ENCODE measurements around the gene DGKA. TPM values are rescaled to one million over a fixed set of nuclear protein-coding genes. Genes with fewer than 3 reads are reported as not detected.

The DGKA gene
- total and polyA plus RNA-seq, 2 of the 13 experiments (the other 11 are each of a cell fraction or from before 2014, with no cell fraction given) = 2.4 to 5.4 TPM

DNA sequence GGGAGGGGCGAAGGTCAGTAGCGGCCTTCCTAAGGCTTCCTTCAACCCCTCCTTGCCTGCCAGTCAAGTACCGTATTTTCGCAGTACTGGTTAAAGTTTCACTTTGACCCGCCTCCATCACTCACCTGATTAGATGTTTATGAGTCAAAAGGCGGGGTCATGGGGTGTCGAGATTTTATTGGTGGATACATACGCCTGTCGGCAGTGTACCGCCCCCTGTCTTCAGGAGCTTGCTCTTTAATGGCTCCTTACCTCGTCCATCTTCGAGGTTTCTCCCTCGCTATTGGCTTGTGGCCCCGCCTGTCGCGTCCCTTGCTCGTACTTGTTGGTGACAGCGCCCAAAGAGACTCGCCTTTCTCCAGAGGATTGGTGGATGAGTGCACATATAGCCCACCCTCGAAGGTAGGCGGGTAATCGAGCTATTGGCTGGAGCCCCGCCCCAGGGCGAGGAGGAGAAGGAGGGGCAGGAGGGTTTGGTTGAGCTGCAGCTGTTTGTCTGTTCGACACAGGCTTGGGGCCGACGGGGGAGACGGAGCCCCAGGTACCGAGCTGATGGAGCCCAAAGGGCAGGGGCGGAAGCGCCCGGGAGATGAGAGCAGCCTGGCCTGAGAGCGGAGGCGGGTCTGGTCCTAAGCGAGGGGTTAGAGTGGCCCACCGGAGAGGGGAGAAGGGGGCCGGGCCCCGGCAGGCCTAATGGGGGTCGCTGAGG lies 42.8 kb downstream of the DGKA start, which contains the start of gene RAB5B (continued):
- TF ChIP-seq, protein P1, sequence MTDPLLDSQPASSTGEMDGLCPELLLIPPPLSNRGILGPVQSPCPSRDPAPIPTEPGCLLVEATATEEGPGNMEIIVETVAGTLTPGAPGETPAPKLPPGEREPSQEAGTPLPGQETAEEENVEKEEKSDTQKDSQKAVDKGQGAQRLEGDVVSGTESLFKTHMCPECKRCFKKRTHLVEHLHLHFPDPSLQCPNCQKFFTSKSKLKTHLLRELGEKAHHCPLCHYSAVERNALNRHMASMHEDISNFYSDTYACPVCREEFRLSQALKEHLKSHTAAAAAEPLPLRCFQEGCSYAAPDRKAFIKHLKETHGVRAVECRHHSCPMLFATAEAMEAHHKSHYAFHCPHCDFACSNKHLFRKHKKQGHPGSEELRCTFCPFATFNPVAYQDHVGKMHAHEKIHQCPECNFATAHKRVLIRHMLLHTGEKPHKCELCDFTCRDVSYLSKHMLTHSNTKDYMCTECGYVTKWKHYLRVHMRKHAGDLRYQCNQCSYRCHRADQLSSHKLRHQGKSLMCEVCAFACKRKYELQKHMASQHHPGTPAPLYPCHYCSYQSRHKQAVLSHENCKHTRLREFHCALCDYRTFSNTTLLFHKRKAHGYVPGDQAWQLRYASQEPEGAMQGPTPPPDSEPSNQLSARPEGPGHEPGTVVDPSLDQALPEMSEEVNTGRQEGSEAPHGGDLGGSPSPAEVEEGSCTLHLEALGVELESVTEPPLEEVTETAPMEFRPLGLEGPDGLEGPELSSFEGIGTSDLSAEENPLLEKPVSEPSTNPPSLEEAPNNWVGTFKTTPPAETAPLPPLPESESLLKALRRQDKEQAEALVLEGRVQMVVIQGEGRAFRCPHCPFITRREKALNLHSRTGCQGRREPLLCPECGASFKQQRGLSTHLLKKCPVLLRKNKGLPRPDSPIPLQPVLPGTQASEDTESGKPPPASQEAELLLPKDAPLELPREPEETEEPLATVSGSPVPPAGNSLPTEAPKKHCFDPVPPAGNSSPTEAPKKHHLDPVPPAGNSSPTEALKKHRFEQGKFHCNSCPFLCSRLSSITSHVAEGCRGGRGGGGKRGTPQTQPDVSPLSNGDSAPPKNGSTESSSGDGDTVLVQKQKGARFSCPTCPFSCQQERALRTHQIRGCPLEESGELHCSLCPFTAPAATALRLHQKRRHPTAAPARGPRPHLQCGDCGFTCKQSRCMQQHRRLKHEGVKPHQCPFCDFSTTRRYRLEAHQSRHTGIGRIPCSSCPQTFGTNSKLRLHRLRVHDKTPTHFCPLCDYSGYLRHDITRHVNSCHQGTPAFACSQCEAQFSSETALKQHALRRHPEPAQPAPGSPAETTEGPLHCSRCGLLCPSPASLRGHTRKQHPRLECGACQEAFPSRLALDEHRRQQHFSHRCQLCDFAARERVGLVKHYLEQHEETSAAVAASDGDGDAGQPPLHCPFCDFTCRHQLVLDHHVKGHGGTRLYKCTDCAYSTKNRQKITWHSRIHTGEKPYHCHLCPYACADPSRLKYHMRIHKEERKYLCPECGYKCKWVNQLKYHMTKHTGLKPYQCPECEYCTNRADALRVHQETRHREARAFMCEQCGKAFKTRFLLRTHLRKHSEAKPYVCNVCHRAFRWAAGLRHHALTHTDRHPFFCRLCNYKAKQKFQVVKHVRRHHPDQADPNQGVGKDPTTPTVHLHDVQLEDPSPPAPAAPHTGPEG (CRISPR knock-in tag; IDR thresholded peaks at IDR 0.05) = 0 out of 2 replicates have a peak, but pooled peaks have one; percentile 17
- TF ChIP-seq MZF1 (CRISPR knock-in tag; IDR thresholded peaks at IDR 0.05; ENCODE audit: borderline replicate concordance) (no peak), DR1 (CRISPR knock-in tag; IDR thresholded peaks at IDR 0.05) (peak; percentile 94), JUND (CRISPR knock-in tag; IDR thresholded peaks at IDR 0.05) (peak; percentile 37; the same call in 1 of the 2 replicates), SMC3 (IDR thresholded peaks at IDR 0.05; ENCODE audit: low read length) (no peak), ZMYM3 (CRISPR knock-in tag; IDR thresholded peaks at IDR 0.05) (0 out of 2 replicates have a peak, but pooled peaks have one; percentile 41), ZNF235 (CRISPR knock-in tag; IDR thresholded peaks at IDR 0.05; ENCODE audit: borderline replicate concordance) (no peak)
- TF ChIP-seq, protein P2, sequence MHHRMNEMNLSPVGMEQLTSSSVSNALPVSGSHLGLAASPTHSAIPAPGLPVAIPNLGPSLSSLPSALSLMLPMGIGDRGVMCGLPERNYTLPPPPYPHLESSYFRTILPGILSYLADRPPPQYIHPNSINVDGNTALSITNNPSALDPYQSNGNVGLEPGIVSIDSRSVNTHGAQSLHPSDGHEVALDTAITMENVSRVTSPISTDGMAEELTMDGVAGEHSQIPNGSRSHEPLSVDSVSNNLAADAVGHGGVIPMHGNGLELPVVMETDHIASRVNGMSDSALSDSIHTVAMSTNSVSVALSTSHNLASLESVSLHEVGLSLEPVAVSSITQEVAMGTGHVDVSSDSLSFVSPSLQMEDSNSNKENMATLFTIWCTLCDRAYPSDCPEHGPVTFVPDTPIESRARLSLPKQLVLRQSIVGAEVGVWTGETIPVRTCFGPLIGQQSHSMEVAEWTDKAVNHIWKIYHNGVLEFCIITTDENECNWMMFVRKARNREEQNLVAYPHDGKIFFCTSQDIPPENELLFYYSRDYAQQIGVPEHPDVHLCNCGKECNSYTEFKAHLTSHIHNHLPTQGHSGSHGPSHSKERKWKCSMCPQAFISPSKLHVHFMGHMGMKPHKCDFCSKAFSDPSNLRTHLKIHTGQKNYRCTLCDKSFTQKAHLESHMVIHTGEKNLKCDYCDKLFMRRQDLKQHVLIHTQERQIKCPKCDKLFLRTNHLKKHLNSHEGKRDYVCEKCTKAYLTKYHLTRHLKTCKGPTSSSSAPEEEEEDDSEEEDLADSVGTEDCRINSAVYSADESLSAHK (CRISPR knock-in tag; IDR thresholded peaks at IDR 0.05; ENCODE audit: borderline replicate concordance) = 0 out of 2 replicates have a peak, but pooled peaks have one; percentile 20
- TF ChIP-seq, protein P3, sequence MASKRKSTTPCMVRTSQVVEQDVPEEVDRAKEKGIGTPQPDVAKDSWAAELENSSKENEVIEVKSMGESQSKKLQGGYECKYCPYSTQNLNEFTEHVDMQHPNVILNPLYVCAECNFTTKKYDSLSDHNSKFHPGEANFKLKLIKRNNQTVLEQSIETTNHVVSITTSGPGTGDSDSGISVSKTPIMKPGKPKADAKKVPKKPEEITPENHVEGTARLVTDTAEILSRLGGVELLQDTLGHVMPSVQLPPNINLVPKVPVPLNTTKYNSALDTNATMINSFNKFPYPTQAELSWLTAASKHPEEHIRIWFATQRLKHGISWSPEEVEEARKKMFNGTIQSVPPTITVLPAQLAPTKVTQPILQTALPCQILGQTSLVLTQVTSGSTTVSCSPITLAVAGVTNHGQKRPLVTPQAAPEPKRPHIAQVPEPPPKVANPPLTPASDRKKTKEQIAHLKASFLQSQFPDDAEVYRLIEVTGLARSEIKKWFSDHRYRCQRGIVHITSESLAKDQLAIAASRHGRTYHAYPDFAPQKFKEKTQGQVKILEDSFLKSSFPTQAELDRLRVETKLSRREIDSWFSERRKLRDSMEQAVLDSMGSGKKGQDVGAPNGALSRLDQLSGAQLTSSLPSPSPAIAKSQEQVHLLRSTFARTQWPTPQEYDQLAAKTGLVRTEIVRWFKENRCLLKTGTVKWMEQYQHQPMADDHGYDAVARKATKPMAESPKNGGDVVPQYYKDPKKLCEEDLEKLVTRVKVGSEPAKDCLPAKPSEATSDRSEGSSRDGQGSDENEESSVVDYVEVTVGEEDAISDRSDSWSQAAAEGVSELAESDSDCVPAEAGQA (IDR thresholded peaks at IDR 0.05; ENCODE audit: low read depth) = no peak
- TF ChIP-seq, protein P3 (CRISPR knock-in tag; IDR thresholded peaks at IDR 0.05; ENCODE audit: borderline replicate concordance) = no peak
- TF ChIP-seq, protein P4, sequence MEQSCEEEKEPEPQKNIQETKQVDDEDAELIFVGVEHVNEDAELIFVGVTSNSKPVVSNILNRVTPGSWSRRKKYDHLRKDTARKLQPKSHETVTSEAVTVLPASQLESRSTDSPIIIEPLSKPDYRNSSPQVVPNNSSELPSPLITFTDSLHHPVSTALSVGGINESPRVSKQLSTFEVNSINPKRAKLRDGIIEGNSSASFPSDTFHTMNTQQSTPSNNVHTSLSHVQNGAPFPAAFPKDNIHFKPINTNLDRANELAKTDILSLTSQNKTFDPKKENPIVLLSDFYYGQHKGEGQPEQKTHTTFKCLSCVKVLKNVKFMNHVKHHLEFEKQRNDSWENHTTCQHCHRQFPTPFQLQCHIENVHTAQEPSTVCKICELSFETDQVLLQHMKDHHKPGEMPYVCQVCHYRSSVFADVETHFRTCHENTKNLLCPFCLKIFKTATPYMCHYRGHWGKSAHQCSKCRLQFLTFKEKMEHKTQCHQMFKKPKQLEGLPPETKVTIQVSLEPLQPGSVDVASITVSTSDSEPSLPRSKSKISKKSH (CRISPR knock-in tag; IDR thresholded peaks at IDR 0.05; ENCODE audit: borderline replicate concordance) = peak; percentile 88; the same call in 1 of the 2 replicates
